Adrenal gland (tissue), 12 donors: ENCODE measurements around the gene TMEM229B. TPM values are rescaled to one million over a fixed set of nuclear protein-coding genes. Genes with fewer than 3 reads are reported as not detected.

Experiments used
- DNase-seq, 7 donors: peaks; one replicate each; pipeline ENCODE4 v3.0.0-alpha.2; 2019 to 2020
- H3K27ac ChIP-seq, 5 donors: fragments of 200-600 bp; sonication (generic) in 4 of 5; 1 replicate in 3 of 5; 2 replicates in 2 of 5; pipeline versions ENCODE4 v1.5.1 to v1.8.0; 2016 to 2020; ENCODE audit warnings: mild to moderate bottlenecking in 1 of 5
- H3K27me3 ChIP-seq: fragments of 200-600 bp; 2 replicates; pipeline ENCODE4 v1.8.0; 2021
- H3K36me3 ChIP-seq, 2 donors: fragments of 200-600 bp; replicated peaks in 1 of 2; 1 replicate in 1 of 2; 2 replicates in 1 of 2; pipeline versions ENCODE4 v1.5.1 to v1.8.0; 2018 to 2022
- H3K4me1 ChIP-seq, 2 donors: fragments of 200-600 bp; replicated peaks in 1 of 2; 1 replicate in 1 of 2; 2 replicates in 1 of 2; pipeline versions ENCODE4 v1.5.1 to v1.8.0; 2018 to 2021
- H3K4me3 ChIP-seq, 4 donors: fragments of 200-600 bp; sonication (generic) in 3 of 4; one replicate each; pipeline ENCODE4 v1.5.1; 2016 to 2018
- H3K9me3 ChIP-seq, 3 donors: fragments of 200-600 bp; sonication (generic) in 1 of 3; replicated peaks in 1 of 3; 1 replicate in 2 of 3; 2 replicates in 1 of 3; pipeline versions ENCODE4 v1.5.1 to v1.8.0; 2016 to 2021
- CTCF ChIP-seq, 6 experiments: fragments of 450-650 bp in 4 of 6; fragments of 200-600 bp in 2 of 6; sonication (generic) in 1 of 6; IDR thresholded peaks; 1 replicate in 5 of 6; 2 replicates in 1 of 6; pipeline versions ENCODE4 v1.5.1 to v1.8.0; 2016 to 2021; ENCODE audit warnings: antibody characterized with exemption in 6 of 6, mild to moderate bottlenecking in 2 of 6, moderate library complexity in 1 of 6
- POLR2A ChIP-seq, 2 donors: fragments of 450-650 bp; IDR thresholded peaks; one replicate each; pipeline ENCODE4 v1.6.1; 2017; ENCODE audit warnings: antibody characterized with exemption in 2 of 2, mild to moderate bottlenecking in 2 of 2, moderate library complexity in 1 of 2
- WGBS, 4 donors: extraction: QIAGEN DNeasy Blood & Tissue Kit in 2 of 4; methylation state at CpG; one replicate each; pipeline versions ENCODE4 v1.1.5 to v1.1.7; 2013 to 2017; 5-methylcytosine and 5-hydroxymethylcytosine counted together
- intact Hi-C, 2 donors: fragments of 100-400 bp; cut with DNase I; formaldehyde crosslinking; loops; one replicate each; pipeline versions ENCODE4 v1.14.1 to v1.15.0; 2022 to 2023
- polyA plus RNA-seq, 3 donors: library from polyadenylated mRNA; stranded (reverse); fragments of 200-250 nt in 2 of 3; fragments of 350-450 nt in 1 of 3; fragmentation: Illumina TruSeq in 1 of 3; extraction: RNeasy Lipid Tissue Mini Kit (QIAGEN cat#74804) in 1 of 3; gene quantifications; one replicate each; pipeline ENCODE4 v1.2.3, GENCODE V29; 2013 to 2014
- total RNA-seq, 9 donors: library from RNA; depleted of rRNA in 4 of 9; stranded (reverse); fragments of >200 nt in 4 of 9; fragments of 120-200 nt in 1 of 9; fragmentation: NEBNext Ultra II Directional in 1 of 9; extraction: Animal tissue kit (Norgen Biotek cat#: 25700) in 1 of 9; gene quantifications; one replicate each; pipeline versions ENCODE4 v1.1.0 to v1.2.4, GENCODE V29; 2013 to 2023
- donor health status: healthy with polysubstance abuse.
- donor health status: Bipolar disorder and iron deficiency.
- donor health status: DM: yes; HTN: yes; CAD: no.
- donor health status: DM: no; HTN: no; CAD: no.
- donor health status: DM: no; HTN: no; CAD: no.
- donor health status: DM: yes; HTN: yes; CAD: no.

Gene TMEM229B
- total and polyA plus RNA-seq, 12 donors = 5.7 to 63.9 (median 32.7) TPM

DNA sequence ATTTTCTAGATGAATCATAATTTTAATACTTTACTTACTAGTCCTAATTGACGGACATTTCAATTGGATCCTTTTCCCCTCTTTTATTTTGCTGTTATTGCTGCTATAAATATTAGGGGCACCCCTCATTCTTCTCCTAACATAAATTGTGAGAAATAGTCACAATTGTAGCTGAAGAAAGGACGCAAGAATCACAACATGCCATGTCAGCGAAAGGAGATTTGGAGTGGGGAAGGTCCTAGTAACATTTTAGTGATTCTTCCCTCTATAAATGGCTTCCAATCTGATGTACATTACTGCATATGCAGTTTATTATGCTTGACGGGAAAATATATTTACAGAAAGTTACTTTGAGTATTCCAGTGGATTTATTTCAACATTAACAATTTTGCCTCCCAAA is 36.9 kb upstream of the TMEM229B start:
- intact Hi-C loops = loop anchor here (5.0 kb wide), 1 partner anchor 47 kb away; no protein-coding TSS in a partner anchor
- WGBS, 4 donors = 74 to 85% (median 81%) methylated on average over 4 of the region's 4 CpGs
- Histone ChIP-seq H3K4me3 (no peak overlapping the region), H3K36me3 (no peaks in the 10 kb centered on the region), H3K27me3 (no peaks in the 10 kb centered on the region), H3K9me3 (no peaks in the 10 kb centered on the region), H3K4me1 (no peaks in the 10 kb centered on the region), H3K27ac (no peak overlapping the region)
- TF ChIP-seq POLR2A (IDR thresholded peaks at IDR 0.05) = no peak
- DNase-seq = no peak

DNA sequence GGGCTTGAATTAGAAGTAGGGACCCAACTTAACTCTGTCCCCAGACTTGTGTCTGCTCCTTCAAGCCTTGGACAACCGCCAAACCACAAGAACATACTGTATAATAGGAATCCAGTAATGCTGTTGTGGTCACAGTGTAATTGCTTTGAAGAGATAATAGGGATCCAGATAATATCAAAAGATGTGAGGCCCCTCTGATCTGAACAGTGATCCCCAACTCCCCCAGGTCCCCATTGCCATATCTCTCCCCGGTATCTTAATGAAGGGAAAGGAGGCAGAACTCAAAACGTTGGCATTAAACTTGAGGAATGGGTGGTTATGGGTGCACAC is 36.1 kb upstream of the TMEM229B start:
- TF ChIP-seq CTCF (IDR thresholded peaks at IDR 0.05) (no peak), POLR2A (IDR thresholded peaks at IDR 0.05) (no peak)
- DNase-seq = no peak
- no peak overlapping the region for H3K4me3 ChIP-seq
- 56 to 71% (median 68%) methylated on average over 3 of the region's 3 CpGs for WGBS, 4 donors
- intact Hi-C loops = no loop called here
- H3K36me3 ChIP-seq = no peaks in the 10 kb centered on the region
- no peaks in the 10 kb centered on the region for H3K9me3 ChIP-seq
- H3K27ac ChIP-seq = no peak overlapping the region
- H3K27me3 ChIP-seq = no peaks in the 10 kb centered on the region
- no peaks in the 10 kb centered on the region for H3K4me1 ChIP-seq

DNA sequence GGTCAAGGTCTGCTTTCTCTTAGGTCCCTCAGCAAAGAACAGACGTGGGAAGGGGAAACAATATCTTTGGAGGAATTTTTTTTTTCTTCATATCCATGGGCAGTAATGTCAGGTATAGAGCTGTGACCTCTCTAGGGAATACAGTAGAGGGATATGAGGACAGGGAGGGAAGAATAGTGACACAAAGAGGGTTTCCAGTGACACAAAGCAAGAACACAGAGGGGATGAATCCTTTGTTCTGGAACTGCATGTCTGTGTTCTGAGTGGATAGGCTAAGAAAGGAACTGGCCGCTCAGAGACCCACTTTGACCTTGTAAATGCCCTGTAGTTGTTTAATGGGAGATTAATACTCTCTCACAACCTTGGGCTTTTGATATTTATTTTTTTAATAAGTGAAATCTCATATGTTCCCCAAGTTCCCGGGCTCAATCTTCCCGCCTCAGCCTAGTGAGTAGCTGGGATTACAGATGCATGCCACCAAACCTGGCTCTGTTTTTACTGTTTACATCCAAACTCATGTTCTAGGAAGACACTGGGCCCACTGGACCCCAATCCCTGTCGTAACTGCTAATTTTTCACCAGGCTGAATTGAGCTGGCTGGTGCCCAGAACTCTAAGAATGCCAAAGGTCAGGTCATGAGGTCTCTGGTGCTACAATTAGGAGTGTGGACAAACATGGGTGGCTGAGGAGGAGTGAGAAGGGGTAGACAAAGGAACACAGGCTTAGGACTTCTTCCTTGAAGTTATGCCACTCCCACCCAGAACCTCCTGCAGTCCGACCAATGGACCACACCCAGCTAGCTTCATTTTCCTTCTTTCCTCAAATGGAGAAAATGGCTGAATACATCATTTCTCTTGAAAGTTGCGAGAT is 35.5 kb upstream of the TMEM229B start:
- WGBS, 4 donors = 48 to 54% (median 50%) methylated on average over 7 of the region's 7 CpGs
- no peak for DNase-seq
- intact Hi-C loops = no loop called here

GRCh38 chr14:67522270-67522669 is 33.7 kb upstream of the TMEM229B start:
- Histone ChIP-seq H3K27me3 (no peaks in the 10 kb centered on the region), H3K4me1 (no peaks in the 10 kb centered on the region), H3K4me3 (no peak overlapping the region), H3K36me3 (no peaks in the 10 kb centered on the region), H3K9me3 (no peaks in the 10 kb centered on the region), H3K27ac (no peak overlapping the region)
- TF ChIP-seq POLR2A (IDR thresholded peaks at IDR 0.05) (no peak), CTCF (IDR thresholded peaks at IDR 0.05) (no peak)
- no peak for DNase-seq
- 79 to 85% (median 81%) methylated on average over 2 of the region's 2 CpGs for WGBS, 4 donors
- intact Hi-C loops = no loop called here

More for the DNA sequence above, 35.5 kb upstream of the TMEM229B start:
- H3K27ac ChIP-seq = no peak overlapping the region
- H3K27me3 ChIP-seq = no peaks in the 10 kb centered on the region
- H3K4me1 ChIP-seq = no peaks in the 10 kb centered on the region
- no peaks in the 10 kb centered on the region for H3K9me3 ChIP-seq
- no peak overlapping the region for H3K4me3 ChIP-seq
- no peak for TF ChIP-seq POLR2A (IDR thresholded peaks at IDR 0.05)
- H3K36me3 ChIP-seq = no peaks in the 10 kb centered on the region

DNA sequence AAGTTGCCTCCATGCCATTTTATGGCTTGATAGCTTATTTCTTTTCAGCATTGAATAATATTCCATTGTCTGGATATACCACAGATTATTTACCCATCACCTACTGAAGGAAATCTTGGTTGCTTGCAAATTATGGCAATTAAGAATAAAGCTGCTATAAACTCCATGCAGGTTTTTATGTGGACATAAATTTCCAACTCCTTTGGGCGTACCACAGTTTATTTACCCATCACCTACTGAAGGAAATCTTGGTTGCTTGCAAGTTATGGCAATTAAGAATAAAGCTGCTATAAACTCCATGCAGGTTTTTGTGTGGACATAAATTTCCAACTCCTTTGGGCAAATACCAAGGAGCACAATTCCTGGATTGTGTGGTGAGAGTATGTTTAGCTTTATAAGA is 32.0 kb upstream of the TMEM229B start:
- H3K36me3 ChIP-seq = no peaks in the 10 kb centered on the region
- WGBS, 4 donors = 85 to 99% (median 93%) methylated on average over 1 of the region's 1 CpG
- DNase-seq = no peak
- H3K27me3 ChIP-seq = no peaks in the 10 kb centered on the region
- no peak overlapping the region for H3K4me3 ChIP-seq
- intact Hi-C loops = no loop called here
- no peak for TF ChIP-seq POLR2A (IDR thresholded peaks at IDR 0.05)
- TF ChIP-seq CTCF (IDR thresholded peaks at IDR 0.05) = no peak
- H3K4me1 ChIP-seq = peaks cover 0 to 7% of the 10 kb centered on the region in 2 donors
- no peak overlapping the region for H3K27ac ChIP-seq
- no peaks in the 10 kb centered on the region for H3K9me3 ChIP-seq
